HG03565 (cell line): ENCODE results near the gene BUB3.
"Not testable (repeated sequence)": the region's sequence is repeated elsewhere in the genome, so short reads cannot be mapped to it uniquely, and the experiment has no call there.

Source experiments
- ATAC-seq: cut with Tn5 transposase; IDR thresholded peaks from one replicate; pipeline ENCODE4 v1.9.1; 2021; ENCODE audit warnings: mild to moderate bottlenecking, moderate library complexity; ENCODE audit not compliant: unreplicated experiment

The BUB3 gene

DNA sequence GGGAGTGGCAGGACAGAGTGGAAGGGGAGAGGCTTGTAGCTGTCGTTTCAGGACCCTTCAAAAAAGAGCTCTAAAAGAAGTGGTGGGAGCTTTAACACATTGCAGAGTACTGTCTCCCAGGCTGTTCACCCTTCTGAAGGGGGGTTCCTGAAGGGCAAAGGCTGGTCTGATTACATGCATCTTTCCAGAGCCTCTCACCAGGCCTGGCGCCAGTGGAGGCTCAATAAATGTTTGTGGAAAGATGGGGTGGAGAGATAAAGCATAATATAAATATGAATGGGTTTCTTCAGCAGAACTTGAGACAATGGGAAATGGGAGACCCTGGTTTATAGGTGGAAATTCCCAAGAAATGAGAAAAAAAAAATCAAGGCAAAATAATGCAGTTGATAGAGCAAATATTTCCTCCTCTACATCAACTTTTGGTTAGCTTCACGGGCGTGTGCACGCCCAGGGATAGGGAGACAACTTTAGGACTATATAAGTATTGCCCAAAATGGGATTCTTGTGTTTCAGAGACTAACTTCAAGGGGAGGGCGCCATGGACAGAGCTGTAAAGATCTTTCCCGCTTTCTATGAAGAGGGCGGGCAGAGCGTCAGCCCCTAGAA, 613 bp upstream of the BUB3 start:
- ATAC-seq, result no peak

DNA sequence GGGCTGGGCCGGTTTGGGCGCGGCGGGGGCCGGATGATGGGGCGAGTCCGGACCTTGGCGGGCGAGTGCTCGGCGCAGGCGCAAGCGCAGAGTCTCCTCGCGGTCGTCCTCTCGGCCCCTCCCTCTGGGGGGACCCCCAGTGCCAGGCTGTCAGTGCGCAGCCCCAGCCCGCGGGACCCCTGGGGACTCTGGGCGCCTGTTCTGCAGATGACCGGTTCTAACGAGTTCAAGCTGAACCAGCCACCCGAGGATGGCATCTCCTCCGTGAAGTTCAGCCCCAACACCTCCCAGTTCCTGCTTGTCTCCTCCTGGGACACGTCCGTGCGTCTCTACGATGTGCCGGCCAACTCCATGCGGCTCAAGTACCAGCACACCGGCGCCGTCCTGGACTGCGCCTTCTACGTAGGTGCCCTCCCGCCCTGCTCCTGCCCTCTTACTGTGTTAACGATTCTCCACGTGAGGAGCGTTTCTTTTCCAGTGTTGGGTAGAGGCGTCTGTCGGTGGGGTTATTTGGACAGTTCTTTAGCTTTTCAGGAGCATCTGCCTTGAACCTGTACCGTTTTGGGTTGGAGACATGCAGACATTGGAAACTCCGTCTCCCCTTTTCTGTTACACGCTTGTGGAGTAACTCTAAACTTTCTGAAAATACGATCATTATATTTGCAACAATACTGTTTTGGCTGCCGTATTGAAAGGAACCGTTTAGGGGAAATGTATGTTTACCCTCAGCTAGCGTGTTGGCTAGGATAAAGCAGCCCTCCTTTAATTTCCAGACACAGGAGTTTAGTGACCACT, 706 bp downstream of the BUB3 start:
- ATAC-seq, result peak; percentile 28

GRCh38 chr10:123156078-123156477, 1.9 kb downstream of the BUB3 start:
- no peak for ATAC-seq

DNA sequence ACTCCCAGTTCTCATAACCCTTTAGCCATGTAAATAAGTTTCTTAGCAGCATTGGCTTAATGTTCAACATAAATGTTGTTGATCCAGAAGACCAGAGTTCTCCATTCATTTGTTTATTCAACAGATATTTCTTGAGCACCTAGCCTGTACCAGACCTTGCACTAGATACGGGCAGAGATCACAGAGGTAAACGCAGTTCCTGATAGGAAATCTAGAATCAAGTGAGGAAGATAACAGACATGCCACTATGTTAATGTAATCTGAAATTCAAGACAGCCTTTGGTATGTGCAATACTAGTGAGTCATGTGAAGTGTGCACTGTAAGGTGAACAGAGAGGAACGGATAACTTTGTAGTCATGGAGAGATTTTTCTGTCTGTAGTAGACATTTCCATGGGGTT, 3.0 kb downstream of the BUB3 start:
- ATAC-seq, result no peak

DNA sequence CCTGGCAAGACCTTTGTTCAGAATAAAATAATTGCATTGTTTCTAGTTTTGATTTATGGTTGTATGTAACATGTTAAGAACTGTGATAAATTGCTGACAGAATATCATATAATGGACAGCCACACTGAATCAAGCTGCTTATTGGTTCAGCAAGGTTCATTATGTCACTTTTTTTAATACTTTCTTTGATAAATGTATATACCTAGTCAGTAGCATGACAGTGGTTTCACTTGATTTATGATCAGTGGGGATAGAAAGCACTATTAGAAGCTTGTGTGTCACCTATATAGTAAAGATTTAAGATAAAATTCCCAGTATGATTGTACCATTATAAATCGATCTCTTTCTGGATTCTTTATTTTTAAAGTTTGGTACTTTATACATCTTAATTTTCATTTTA, 4.5 kb downstream of the BUB3 start:
- no peak for ATAC-seq

DNA sequence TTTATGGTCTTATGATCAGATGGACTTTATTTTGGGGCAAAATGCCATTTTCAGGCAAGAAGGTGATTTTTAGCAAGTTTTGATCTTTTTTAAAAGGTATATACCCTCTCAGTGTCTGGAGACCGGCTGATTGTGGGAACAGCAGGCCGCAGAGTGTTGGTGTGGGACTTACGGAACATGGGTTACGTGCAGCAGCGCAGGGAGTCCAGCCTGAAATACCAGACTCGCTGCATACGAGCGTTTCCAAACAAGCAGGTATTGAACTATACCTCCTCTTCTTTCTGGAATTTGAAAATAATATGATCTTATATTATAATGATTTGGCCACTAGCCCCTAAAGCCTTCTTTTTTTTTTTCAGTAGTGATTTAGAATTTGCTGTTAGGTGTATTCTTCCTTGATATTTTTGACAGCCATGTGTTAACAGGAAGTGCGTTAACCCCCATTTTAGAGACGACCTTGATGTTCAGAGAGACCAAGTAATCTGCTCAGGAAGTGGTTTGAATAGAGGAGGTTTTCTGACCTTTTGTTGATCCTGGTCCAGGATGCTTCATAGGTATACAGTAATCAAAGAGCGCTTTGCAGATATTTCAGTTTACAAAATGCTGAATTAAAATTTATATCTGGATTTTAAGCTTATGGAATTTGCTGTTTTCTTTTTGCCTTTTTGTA, 6.2 kb downstream of the BUB3 start:
- ATAC-seq, result no peak

DNA sequence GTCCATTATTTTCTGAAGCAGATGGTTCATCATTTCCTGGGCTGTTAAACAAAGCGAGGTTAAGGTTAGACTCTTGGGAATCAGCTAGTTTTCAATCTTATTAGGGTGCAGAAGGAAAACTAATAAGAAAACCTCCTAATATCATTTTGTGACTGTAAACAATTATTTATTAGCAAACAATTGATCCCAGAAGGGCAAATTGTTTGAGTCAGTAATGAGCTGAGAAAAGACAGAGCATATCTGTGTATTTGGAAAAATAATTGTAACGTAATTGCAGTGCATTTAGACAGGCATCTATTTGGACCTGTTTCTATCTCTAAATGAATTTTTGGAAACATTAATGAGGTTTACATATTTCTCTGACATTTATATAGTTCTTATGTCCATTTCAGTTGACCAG, 10.1 kb downstream of the BUB3 start:
- no peak for ATAC-seq

DNA sequence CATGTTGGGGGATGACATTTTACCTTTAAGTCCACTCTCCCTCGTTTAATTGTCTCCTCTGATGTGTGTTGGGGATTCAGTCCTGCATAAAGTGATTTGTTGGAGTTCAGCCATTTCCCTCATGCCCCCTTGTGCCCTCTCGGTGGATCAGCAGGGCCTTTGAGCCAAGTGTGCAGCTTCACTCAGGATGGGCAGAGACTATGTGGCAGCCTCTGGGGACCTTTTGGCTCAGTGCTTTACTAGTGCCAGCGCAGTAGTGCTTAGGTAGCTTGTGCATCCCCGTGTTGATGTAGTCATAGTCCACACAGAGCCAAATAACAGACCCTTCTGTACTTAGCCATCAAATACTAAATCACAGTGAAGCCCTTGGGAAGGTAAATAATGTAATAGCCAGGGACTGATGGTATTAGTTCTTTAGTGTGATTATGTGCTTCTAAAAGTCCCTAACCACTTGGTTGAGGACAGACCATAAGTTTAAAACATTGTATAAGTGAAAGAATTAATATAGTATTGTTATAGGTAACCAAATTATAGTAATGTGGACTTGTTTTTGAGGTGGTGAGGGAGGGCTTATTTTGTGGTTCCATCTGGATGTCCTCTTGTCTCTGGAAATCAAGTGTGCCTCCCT, 11.4 kb downstream of the BUB3 start:
- no peak for ATAC-seq

GRCh38 chr10:123166618-123167017, 12.4 kb downstream of the BUB3 start:
- no peak for ATAC-seq

DNA sequence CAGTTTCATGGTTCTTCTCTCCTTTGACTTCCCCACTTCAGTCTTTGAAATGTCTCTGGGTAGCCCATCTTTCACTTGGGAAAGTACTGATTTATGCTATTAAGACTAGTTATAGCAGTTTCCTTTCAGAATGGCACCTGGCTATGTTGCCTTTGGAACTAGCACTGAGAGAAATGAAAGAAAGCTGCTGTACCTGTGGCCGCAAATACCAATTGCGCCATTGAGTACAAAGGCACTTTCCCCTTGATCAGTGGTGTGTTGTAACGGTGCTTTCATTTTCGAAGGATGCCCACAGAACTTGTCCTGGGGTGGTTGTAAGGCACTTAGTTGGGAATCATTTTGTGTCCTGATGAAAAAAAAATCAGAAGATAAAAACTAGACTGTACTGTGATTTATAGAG, 16.8 kb downstream of the BUB3 start:
- ATAC-seq, result no peak

GRCh38 chr10:123171616-123172015, 17.4 kb downstream of the BUB3 start:
- not testable (repeated sequence) for ATAC-seq

GRCh38 chr10:123175389-123176387, 21.5 kb downstream of the BUB3 start:
- no peak for ATAC-seq

GRCh38 chr10:123178390-123178789, 24.2 kb downstream of the BUB3 start:
- ATAC-seq, result not testable (repeated sequence)

- no peak for ATAC-seq
Measured at GRCh38 chr10:123180101-123181090, 26.2 kb downstream of the BUB3 start.

DNA sequence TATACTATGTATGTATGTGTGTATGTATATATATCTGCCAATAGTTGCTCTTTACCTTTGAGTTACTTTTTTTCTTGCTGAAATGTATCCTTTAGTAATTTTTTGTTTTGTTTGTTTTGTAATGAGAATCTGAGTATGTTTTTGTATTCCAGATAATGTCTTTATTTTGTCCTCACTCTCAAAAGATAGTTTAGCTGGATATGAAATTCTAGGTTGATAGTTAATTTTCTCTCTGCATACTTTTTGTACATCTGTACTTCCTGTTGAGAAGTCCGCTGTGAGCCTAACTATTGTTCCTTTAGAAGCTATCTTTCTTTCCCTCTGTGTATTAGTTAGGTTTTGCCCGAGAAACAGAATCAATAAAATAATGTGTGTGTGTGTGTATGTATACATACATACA, 29.5 kb downstream of the BUB3 start:
- no peak for ATAC-seq

- ATAC-seq, result no peak
Measured at GRCh38 chr10:123187781-123188180, 33.6 kb downstream of the BUB3 start.

GRCh38 chr10:123191886-123192285, 37.7 kb downstream of the BUB3 start:
- no peak for ATAC-seq

DNA sequence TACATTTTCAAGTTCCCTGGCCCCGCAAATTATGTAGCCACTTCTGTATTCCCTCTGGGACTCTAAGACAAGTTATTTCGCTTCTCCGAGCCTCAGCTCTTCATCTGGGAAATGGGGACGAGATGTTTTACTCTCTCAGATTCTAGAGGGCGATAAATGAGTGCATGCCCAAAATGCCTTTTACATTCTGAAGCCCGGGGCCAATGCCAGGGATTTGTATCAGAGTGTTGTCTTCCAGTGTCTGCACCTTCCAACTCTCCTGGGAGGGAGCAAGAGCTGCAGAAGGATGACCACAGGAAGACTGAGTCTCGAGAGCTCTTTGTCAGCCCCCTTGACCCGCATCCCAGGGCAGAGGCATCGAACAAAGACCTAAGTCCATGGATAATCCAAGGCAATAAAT, 39.9 kb downstream of the BUB3 start:
- ATAC-seq, result no peak

DNA sequence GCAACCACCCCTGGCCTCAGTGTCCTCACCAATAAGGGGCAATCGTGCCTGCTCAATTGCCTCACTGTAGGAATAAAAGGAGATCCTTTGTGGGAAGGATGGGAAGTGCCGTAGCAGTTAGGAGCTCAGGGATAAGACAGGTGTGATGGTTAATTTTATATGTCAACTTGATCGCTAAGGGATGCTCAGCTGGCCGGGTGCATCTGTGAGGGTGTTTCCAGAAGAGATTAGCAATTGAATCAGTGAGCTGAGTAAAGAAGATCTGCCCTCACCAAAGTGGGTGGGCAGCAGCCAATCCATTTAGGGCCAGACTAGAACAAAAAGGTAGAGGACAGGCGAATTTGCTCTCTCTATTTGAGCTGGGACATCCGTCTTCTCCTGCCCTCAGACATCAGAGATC, 46.3 kb downstream of the BUB3 start:
- ATAC-seq, result no peak
